Spleen (tissue), 7 donors: ENCODE measurements around the gene ADARB2.

Experiments
- CTCF ChIP-seq, 11 experiments: fragments of 200-600 bp in 7 of 11; fragments of 450-650 bp in 4 of 11; sonication (generic) in 4 of 11; IDR thresholded peaks in 8 of 11; conservative IDR thresholded peaks in 3 of 11; 1 replicate in 7 of 11; 2 replicates in 4 of 11; pipeline versions ENCODE4 v1.4.0 to v1.8.0; 2016 to 2021; ENCODE audit warnings: antibody characterized with exemption in 11 of 11, inconsistent platforms in 4 of 11, mild to moderate bottlenecking in 1 of 11
- POLR2A ChIP-seq, 3 donors: fragments of 450-650 bp; IDR thresholded peaks; one replicate each; pipeline ENCODE4 v1.5.1; 2017; ENCODE audit warnings: antibody characterized with exemption in 3 of 3, mild to moderate bottlenecking in 1 of 3
- donor health status: DM: no; HTN: no; CAD: no; lungs with moderate emphysema.
- donor health status: DM: no; HTN: no; CAD: no.
- donor health status: DM: no; HTN: no; CAD: no.

DNA sequence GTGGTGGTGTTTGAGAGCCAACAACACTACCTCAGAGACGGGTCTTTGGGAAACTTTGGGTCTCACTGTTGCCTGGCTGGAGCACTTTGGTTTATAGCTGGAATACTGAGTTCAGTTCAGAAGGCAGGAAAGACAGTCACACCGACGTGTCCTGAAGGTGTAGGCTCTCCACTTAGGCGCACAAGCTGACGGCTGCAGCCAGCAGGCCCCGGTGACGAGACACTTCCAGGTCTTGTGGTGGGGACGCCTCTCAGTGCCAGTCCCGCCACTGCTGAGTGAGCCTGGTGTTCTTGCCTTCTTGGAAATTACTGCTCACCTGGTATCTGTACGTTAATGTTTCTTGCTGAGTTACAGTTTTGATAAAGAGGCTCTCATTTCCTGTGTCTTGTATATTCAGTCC is 607.1 kb downstream of the ADARB2 start:
- TF ChIP-seq CTCF (IDR thresholded peaks at IDR 0.05 in 8 of 11, conservative IDR thresholded peaks at IDR 0.05 in 3 of 11) (no peak), POLR2A (IDR thresholded peaks at IDR 0.05) (no peak)
